DOHH2 (cell line): ENCODE data around the gene ATP11A.

Experiments
- H3F3A ChIP-seq: fragments of 200-600 bp; sonication (generic), shearing (Covaris generic); 2 replicates; pipeline ENCODE4 v1.6.0; 2016; ENCODE audit warnings: antibody characterized with exemption, mild to moderate bottlenecking; ENCODE audit not compliant: control insufficient read depth, insufficient read depth
- H3K27ac ChIP-seq: fragments of 200-600 bp; sonication (generic); 2 replicates; pipeline ENCODE4 v1.5.1; 2014; ENCODE audit warnings: low read depth, mild to moderate bottlenecking, low read length, moderate library complexity
- H3K27me3 ChIP-seq: fragments of 200-600 bp; sonication (generic); 2 replicates; pipeline ENCODE4 v1.6.1; 2014; ENCODE audit warnings: mild to moderate bottlenecking, low read length, mixed read lengths; ENCODE audit not compliant: control insufficient read depth
- H3K36me3 ChIP-seq: fragments of 200-600 bp; sonication (generic); 2 replicates; pipeline ENCODE4 v1.6.1; 2014; ENCODE audit warnings: mild to moderate bottlenecking, low read length, moderate library complexity, mixed read lengths; ENCODE audit not compliant: control insufficient read depth
- H3K4me1 ChIP-seq: fragments of 200-600 bp; sonication (generic); 2 replicates; pipeline ENCODE4 v1.6.1; 2014; ENCODE audit warnings: mild to moderate bottlenecking, low read length, mixed read lengths; ENCODE audit not compliant: control insufficient read depth
- H3K4me2 ChIP-seq: fragments of 200-600 bp; sonication (generic); 2 replicates; pipeline ENCODE4 v1.6.0; 2014; ENCODE audit warnings: mild to moderate bottlenecking, low read length, moderate library complexity
- H3K4me3 ChIP-seq: fragments of 200-600 bp; sonication (generic); 2 replicates; pipeline ENCODE4 v1.5.1; 2014; ENCODE audit warnings: mild to moderate bottlenecking, low read length, mixed read lengths
- H3K79me2 ChIP-seq: fragments of 200-600 bp; sonication (generic); 2 replicates; pipeline ENCODE4 v1.6.1; 2014; ENCODE audit warnings: mild to moderate bottlenecking, low read length, mixed read lengths; ENCODE audit not compliant: control insufficient read depth
- H3K9me2 ChIP-seq: fragments of 200-600 bp; sonication (generic); replicated peaks from 2 replicates; pipeline ENCODE4 v1.6.1; 2014; ENCODE audit warnings: mild to moderate bottlenecking, low read length, mixed read lengths; ENCODE audit not compliant: control insufficient read depth
- H3K9me3 ChIP-seq: fragments of 200-600 bp; sonication (generic); 2 replicates; pipeline ENCODE4 v1.6.1; 2014; ENCODE audit warnings: antibody characterized with exemption, low read length, mixed read lengths; ENCODE audit not compliant: control insufficient read depth, insufficient read depth
- H4K20me1 ChIP-seq: fragments of 200-600 bp; sonication (generic); 2 replicates; pipeline ENCODE4 v1.6.0; 2014; ENCODE audit warnings: low read depth, mild to moderate bottlenecking, antibody characterized with exemption, low read length, moderate library complexity; ENCODE audit not compliant: control insufficient read depth, insufficient read depth
- EZH2phosphoT487 ChIP-seq: fragments of 200-600 bp; sonication (generic); IDR thresholded peaks from 2 replicates; pipeline ENCODE4 v1.6.1; 2017; ENCODE audit warnings: borderline replicate concordance, mild to moderate bottlenecking, antibody characterized with exemption, low read length, moderate library complexity, mixed read lengths
- TF ChIP-seq, protein P1 (sequence below): fragments of 200-600 bp; sonication (generic); IDR thresholded peaks from one replicate; pipeline ENCODE4 v1.5.1; 2014; ENCODE audit warnings: antibody characterized with exemption, mild to moderate bottlenecking, low read depth, low read length; ENCODE audit not compliant: poor library complexity, severe bottlenecking

ATP11A gene

DNA sequence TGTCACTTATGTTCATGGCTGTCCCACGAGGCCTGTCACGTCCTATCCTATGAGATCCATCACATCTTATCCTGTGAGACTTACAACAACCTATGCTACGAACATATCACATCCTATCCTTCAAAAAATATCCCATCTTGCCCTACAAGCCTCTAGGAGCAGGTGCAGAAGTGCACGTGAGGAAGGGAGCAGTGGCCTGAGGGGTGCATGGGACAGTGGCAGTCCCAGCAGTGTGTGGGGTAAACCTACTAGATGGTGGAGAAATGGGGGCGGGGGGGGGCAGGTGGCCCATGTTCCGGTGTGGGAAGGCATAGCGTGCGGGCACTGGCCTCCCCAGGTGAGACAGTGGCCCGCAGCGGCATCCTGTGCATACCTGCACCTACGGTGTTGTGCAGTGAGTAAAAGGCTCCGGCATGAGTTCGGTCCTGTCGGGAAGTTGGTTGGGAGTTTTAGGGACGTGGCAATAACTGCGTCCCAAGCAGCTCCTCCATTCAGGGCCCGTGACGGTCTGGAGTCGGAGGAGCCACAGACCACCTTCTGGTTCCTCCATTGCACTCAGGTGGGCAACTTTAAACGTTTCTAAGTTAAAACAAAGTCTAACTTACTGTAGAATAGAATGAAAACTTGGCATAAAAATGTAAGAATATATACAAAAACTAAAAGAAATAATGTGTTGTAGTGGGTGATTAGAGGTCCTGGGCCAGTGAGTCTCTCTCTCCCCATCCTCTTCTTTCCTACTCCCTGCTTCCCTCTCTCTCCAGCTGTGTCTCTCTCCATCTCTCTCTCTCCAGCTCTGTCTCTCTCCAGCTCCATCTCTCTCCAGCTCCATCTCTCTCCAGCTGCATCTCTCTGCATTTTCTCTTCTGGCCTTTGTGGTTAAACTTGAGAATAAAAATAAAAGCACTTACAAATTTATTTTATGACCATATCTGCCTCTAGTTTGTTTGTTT lies 42.1 kb downstream of the ATP11A start:
- Histone ChIP-seq H3K36me3 (no peaks in the 10 kb centered on the region), H3K79me2 (peaks cover 42% of the 10 kb centered on the region), H3K4me3 (no peak overlapping the region), H3K4me1 (no peaks in the 10 kb centered on the region), H3F3A (no peaks in the 10 kb centered on the region), H3K27ac (no peak overlapping the region), H4K20me1 (0 out of 2 replicates have a peak, but pooled peaks cover 5% of the 10 kb centered on the region), H3K9me2 (no peaks in the 10 kb centered on the region), H3K4me2 (no peak overlapping the region), H3K9me3 (no peaks in the 10 kb centered on the region), H3K27me3 (no peaks in the 10 kb centered on the region)
- TF ChIP-seq, protein P1, sequence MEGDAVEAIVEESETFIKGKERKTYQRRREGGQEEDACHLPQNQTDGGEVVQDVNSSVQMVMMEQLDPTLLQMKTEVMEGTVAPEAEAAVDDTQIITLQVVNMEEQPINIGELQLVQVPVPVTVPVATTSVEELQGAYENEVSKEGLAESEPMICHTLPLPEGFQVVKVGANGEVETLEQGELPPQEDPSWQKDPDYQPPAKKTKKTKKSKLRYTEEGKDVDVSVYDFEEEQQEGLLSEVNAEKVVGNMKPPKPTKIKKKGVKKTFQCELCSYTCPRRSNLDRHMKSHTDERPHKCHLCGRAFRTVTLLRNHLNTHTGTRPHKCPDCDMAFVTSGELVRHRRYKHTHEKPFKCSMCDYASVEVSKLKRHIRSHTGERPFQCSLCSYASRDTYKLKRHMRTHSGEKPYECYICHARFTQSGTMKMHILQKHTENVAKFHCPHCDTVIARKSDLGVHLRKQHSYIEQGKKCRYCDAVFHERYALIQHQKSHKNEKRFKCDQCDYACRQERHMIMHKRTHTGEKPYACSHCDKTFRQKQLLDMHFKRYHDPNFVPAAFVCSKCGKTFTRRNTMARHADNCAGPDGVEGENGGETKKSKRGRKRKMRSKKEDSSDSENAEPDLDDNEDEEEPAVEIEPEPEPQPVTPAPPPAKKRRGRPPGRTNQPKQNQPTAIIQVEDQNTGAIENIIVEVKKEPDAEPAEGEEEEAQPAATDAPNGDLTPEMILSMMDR, result no peak
- no peak for TF ChIP-seq EZH2phosphoT487

DNA sequence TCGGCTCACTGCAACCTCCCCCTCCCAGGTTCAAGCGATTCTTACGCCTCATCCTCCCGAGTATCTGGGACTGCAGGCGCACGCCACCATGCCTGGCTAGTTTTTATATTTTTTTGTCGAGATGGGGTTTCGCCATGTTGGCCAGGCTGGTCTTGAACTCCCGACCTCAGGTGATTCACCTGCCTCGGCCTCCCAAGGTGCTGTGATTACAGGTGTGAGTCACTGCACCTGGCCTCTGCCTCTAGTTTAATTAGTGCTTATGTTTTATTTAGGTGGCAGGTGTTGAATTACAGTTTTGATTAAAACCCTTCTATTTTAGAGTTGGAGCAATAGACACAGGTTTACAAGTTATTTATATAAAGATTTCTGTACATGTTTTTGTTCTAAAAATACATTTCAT lies 42.8 kb downstream of the ATP11A start:
- no peak overlapping the region for H3K4me3 ChIP-seq
- TF ChIP-seq, protein P1, result no peak
- no peak for TF ChIP-seq EZH2phosphoT487
- no peaks in the 10 kb centered on the region for H3K9me2 ChIP-seq
- H3K27me3 ChIP-seq, result no peaks in the 10 kb centered on the region
- 0 out of 2 replicates have a peak, but pooled peaks cover 5% of the 10 kb centered on the region for H4K20me1 ChIP-seq
- H3K9me3 ChIP-seq, result no peaks in the 10 kb centered on the region
- H3F3A ChIP-seq, result no peaks in the 10 kb centered on the region
- no peak overlapping the region for H3K4me2 ChIP-seq
- H3K79me2 ChIP-seq, result peaks cover 40% of the 10 kb centered on the region
- no peaks in the 10 kb centered on the region for H3K36me3 ChIP-seq
- no peaks in the 10 kb centered on the region for H3K4me1 ChIP-seq
- no peak overlapping the region for H3K27ac ChIP-seq

DNA sequence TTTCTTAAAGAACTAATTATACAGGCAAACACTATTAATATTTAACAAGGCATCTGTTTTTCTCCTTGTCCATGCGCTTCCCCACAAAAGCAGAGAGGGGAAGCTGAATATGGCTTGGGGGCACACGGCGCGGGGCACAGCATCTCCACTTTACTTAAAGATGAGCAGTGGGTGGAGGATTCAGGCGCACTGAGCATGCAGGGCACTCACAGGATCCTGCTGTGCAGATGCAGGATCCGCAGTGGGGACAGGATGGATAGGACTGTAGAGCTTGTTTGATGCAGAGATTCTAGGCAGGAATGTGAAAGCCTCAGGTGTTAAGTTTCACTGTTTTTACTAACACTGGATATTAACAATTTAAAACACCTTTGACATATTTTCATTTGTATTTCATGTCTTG lies 43.3 kb downstream of the ATP11A start:
- H3K9me3 ChIP-seq, result no peaks in the 10 kb centered on the region
- no peak overlapping the region for H3K4me3 ChIP-seq
- peaks cover 36% of the 10 kb centered on the region for H3K79me2 ChIP-seq
- H3K4me2 ChIP-seq, result no peak overlapping the region
- H3K36me3 ChIP-seq, result no peaks in the 10 kb centered on the region
- no peaks in the 10 kb centered on the region for H3K9me2 ChIP-seq
- no peaks in the 10 kb centered on the region for H3K4me1 ChIP-seq
- H3F3A ChIP-seq, result no peaks in the 10 kb centered on the region
- H3K27me3 ChIP-seq, result no peaks in the 10 kb centered on the region
- no peak overlapping the region for H3K27ac ChIP-seq
- TF ChIP-seq, protein P1, result no peak
- TF ChIP-seq EZH2phosphoT487, result no peak
- 0 out of 2 replicates have a peak, but pooled peaks cover 5% of the 10 kb centered on the region for H4K20me1 ChIP-seq
